ENCODE results near the gene WDR19.

Gene WDR19

GRCh38 chr4:39232100-39232499 is 49.8 kb downstream of the WDR19 start:
- Histone ChIP-seq H3K4me1 (ENCODE audit: control insufficient read depth, low read depth, low read length) (no peaks in the 10 kb centered on the region), H4K5ac (ENCODE audit: low read length) (no peak overlapping the region), H3K23ac (ENCODE audit: low read length) (no peak overlapping the region), H3K4me2 (ENCODE audit: low read length) (no peak overlapping the region), H3K79me1 (ENCODE audit: low read length) (no peaks in the 10 kb centered on the region), H2BK15ac (replicated peaks; ENCODE audit: low read depth) (no peak overlapping the region), H3K56ac (ENCODE audit: low read length) (no peak overlapping the region), H3K4me3 (ENCODE audit: low read length) (no peak overlapping the region), H3K18ac (ENCODE audit: low read length) (no peak overlapping the region), H3K27me3 (ENCODE audit: insufficient read depth, low read length, poor library complexity) (no peaks in the 10 kb centered on the region), H4K8ac (ENCODE audit: low read depth, low read length) (no peak overlapping the region), H3K4ac (ENCODE audit: low read depth, low read length) (no peak overlapping the region), H3K9ac (ENCODE audit: low read length) (no peak overlapping the region), H2BK120ac (ENCODE audit: low read depth, low read length) (no peak overlapping the region), H3K79me2 (ENCODE audit: control insufficient read depth, insufficient read depth, low read length) (no peaks in the 10 kb centered on the region), H3K27ac (ENCODE audit: low read depth, low read length) (no peak overlapping the region), H3K36me3 (ENCODE audit: control insufficient read depth, insufficient read depth, low read length) (no peaks in the 10 kb centered on the region), H2BK5ac (ENCODE audit: low read length) (no peak overlapping the region), H2AK5ac (ENCODE audit: low read length) (no peak overlapping the region)
- no CpG with 5 or more reads among the region's 7 CpGs for WGBS (ENCODE audit: extremely low coverage, insufficient coverage, low lambda C conversion rate)
- no peak for DNase-seq

- Histone ChIP-seq H3K36me3 (ENCODE audit: control insufficient read depth, insufficient read depth, low read length) (no peaks in the 10 kb centered on the region), H2BK120ac (ENCODE audit: low read depth, low read length) (no peak overlapping the region), H3K79me1 (ENCODE audit: low read length) (no peaks in the 10 kb centered on the region), H3K56ac (ENCODE audit: low read length) (no peak overlapping the region), H3K4me1 (ENCODE audit: control insufficient read depth, low read depth, low read length) (no peaks in the 10 kb centered on the region), H3K18ac (ENCODE audit: low read length) (no peak overlapping the region), H3K79me2 (ENCODE audit: control insufficient read depth, insufficient read depth, low read length) (no peaks in the 10 kb centered on the region), H4K8ac (ENCODE audit: low read depth, low read length) (no peak overlapping the region), H3K4me2 (ENCODE audit: low read length) (no peak overlapping the region), H2BK5ac (ENCODE audit: low read length) (no peak overlapping the region), H2BK15ac (replicated peaks; ENCODE audit: low read depth) (no peak overlapping the region), H3K23ac (ENCODE audit: low read length) (no peak overlapping the region), H3K4me3 (ENCODE audit: low read length) (no peak overlapping the region), H2AK5ac (ENCODE audit: low read length) (no peak overlapping the region), H3K27ac (ENCODE audit: low read depth, low read length) (no peak overlapping the region), H3K4ac (ENCODE audit: low read depth, low read length) (no peak overlapping the region), H4K5ac (ENCODE audit: low read length) (no peak overlapping the region), H3K27me3 (ENCODE audit: insufficient read depth, low read length, poor library complexity) (no peaks in the 10 kb centered on the region), H3K9ac (ENCODE audit: low read length) (no peak overlapping the region)
- DNase-seq, result no peak
- no CpG with 5 or more reads among the region's 2 CpGs for WGBS (ENCODE audit: extremely low coverage, insufficient coverage, low lambda C conversion rate)
Measured at GRCh38 chr4:39233114-39233513, 50.8 kb downstream of the WDR19 start.

- Histone ChIP-seq H2BK120ac (ENCODE audit: low read depth, low read length) (no peak overlapping the region), H3K79me1 (ENCODE audit: low read length) (no peaks in the 10 kb centered on the region), H3K4me3 (ENCODE audit: low read length) (no peak overlapping the region), H4K8ac (ENCODE audit: low read depth, low read length) (no peak overlapping the region), H3K4ac (ENCODE audit: low read depth, low read length) (no peak overlapping the region), H3K36me3 (ENCODE audit: control insufficient read depth, insufficient read depth, low read length) (no peaks in the 10 kb centered on the region), H3K27me3 (ENCODE audit: insufficient read depth, low read length, poor library complexity) (no peaks in the 10 kb centered on the region), H4K5ac (ENCODE audit: low read length) (no peak overlapping the region), H3K18ac (ENCODE audit: low read length) (no peak overlapping the region), H3K27ac (ENCODE audit: low read depth, low read length) (no peak overlapping the region), H2BK5ac (ENCODE audit: low read length) (no peak overlapping the region), H3K23ac (ENCODE audit: low read length) (no peak overlapping the region), H3K4me1 (ENCODE audit: control insufficient read depth, low read depth, low read length) (no peaks in the 10 kb centered on the region), H3K79me2 (ENCODE audit: control insufficient read depth, insufficient read depth, low read length) (no peaks in the 10 kb centered on the region), H2AK5ac (ENCODE audit: low read length) (no peak overlapping the region), H2BK15ac (replicated peaks; ENCODE audit: low read depth) (no peak overlapping the region), H3K4me2 (ENCODE audit: low read length) (no peak overlapping the region), H3K9ac (ENCODE audit: low read length) (no peak overlapping the region), H3K56ac (ENCODE audit: low read length) (no peak overlapping the region)
- no CpG with 5 or more reads among the region's 1 CpG for WGBS (ENCODE audit: extremely low coverage, insufficient coverage, low lambda C conversion rate)
- DNase-seq, result no peak
Measured at GRCh38 chr4:39233783-39234182, 51.5 kb downstream of the WDR19 start.

GRCh38 chr4:39235021-39235420 is 52.7 kb downstream of the WDR19 start:
- no peaks in the 10 kb centered on the region for H3K27me3 ChIP-seq (ENCODE audit: insufficient read depth, low read length, poor library complexity)
- no peak overlapping the region for H3K23ac ChIP-seq (ENCODE audit: low read length)
- no peak for DNase-seq
- no peak overlapping the region for H4K8ac ChIP-seq (ENCODE audit: low read depth, low read length)
- no peak overlapping the region for H4K5ac ChIP-seq (ENCODE audit: low read length)
- no peak overlapping the region for H3K4ac ChIP-seq (ENCODE audit: low read depth, low read length)
- WGBS (ENCODE audit: extremely low coverage, insufficient coverage, low lambda C conversion rate), result no CpG with 5 or more reads among the region's 2 CpGs
- H2BK15ac ChIP-seq (replicated peaks; ENCODE audit: low read depth), result no peak overlapping the region
- H3K4me3 ChIP-seq (ENCODE audit: low read length), result no peak overlapping the region
- H3K79me1 ChIP-seq (ENCODE audit: low read length), result no peaks in the 10 kb centered on the region
- H3K18ac ChIP-seq (ENCODE audit: low read length), result no peak overlapping the region
- H2BK5ac ChIP-seq (ENCODE audit: low read length), result no peak overlapping the region
- H3K4me2 ChIP-seq (ENCODE audit: low read length), result no peak overlapping the region
- no peaks in the 10 kb centered on the region for H3K79me2 ChIP-seq (ENCODE audit: control insufficient read depth, insufficient read depth, low read length)
- no peaks in the 10 kb centered on the region for H3K36me3 ChIP-seq (ENCODE audit: control insufficient read depth, insufficient read depth, low read length)
- no peak overlapping the region for H3K56ac ChIP-seq (ENCODE audit: low read length)
- H2BK120ac ChIP-seq (ENCODE audit: low read depth, low read length), result no peak overlapping the region
- no peak overlapping the region for H2AK5ac ChIP-seq (ENCODE audit: low read length)
- no peaks in the 10 kb centered on the region for H3K4me1 ChIP-seq (ENCODE audit: control insufficient read depth, low read depth, low read length)
- H3K9ac ChIP-seq (ENCODE audit: low read length), result no peak overlapping the region
- H3K27ac ChIP-seq (ENCODE audit: low read depth, low read length), result no peak overlapping the region

- no peak overlapping the region for H3K18ac ChIP-seq (ENCODE audit: low read length)
- no peak overlapping the region for H2BK5ac ChIP-seq (ENCODE audit: low read length)
- H2BK120ac ChIP-seq (ENCODE audit: low read depth, low read length), result no peak overlapping the region
- no peaks in the 10 kb centered on the region for H3K36me3 ChIP-seq (ENCODE audit: control insufficient read depth, insufficient read depth, low read length)
- no peaks in the 10 kb centered on the region for H3K4me1 ChIP-seq (ENCODE audit: control insufficient read depth, low read depth, low read length)
- H3K27me3 ChIP-seq (ENCODE audit: insufficient read depth, low read length, poor library complexity), result no peaks in the 10 kb centered on the region
- H3K9ac ChIP-seq (ENCODE audit: low read length), result no peak overlapping the region
- no peaks in the 10 kb centered on the region for H3K79me1 ChIP-seq (ENCODE audit: low read length)
- H4K5ac ChIP-seq (ENCODE audit: low read length), result no peak overlapping the region
- no peak overlapping the region for H3K27ac ChIP-seq (ENCODE audit: low read depth, low read length)
- no peak overlapping the region for H4K8ac ChIP-seq (ENCODE audit: low read depth, low read length)
- H2AK5ac ChIP-seq (ENCODE audit: low read length), result no peak overlapping the region
- no peak overlapping the region for H3K4me3 ChIP-seq (ENCODE audit: low read length)
- no peaks in the 10 kb centered on the region for H3K79me2 ChIP-seq (ENCODE audit: control insufficient read depth, insufficient read depth, low read length)
- no peak for DNase-seq
- WGBS (ENCODE audit: extremely low coverage, insufficient coverage, low lambda C conversion rate), result 100% methylated on average over 1 of the region's 2 CpGs
- no peak overlapping the region for H3K4ac ChIP-seq (ENCODE audit: low read depth, low read length)
- no peak overlapping the region for H3K56ac ChIP-seq (ENCODE audit: low read length)
- no peak overlapping the region for H3K4me2 ChIP-seq (ENCODE audit: low read length)
- no peak overlapping the region for H2BK15ac ChIP-seq (replicated peaks; ENCODE audit: low read depth)
- H3K23ac ChIP-seq (ENCODE audit: low read length), result no peak overlapping the region
Measured at GRCh38 chr4:39235696-39236095, 53.4 kb downstream of the WDR19 start.

- no peak overlapping the region for H2BK5ac ChIP-seq (ENCODE audit: low read length)
- peak; percentile 14 for DNase-seq
- no peaks in the 10 kb centered on the region for H3K27me3 ChIP-seq (ENCODE audit: insufficient read depth, low read length, poor library complexity)
- H3K18ac ChIP-seq (ENCODE audit: low read length), result no peak overlapping the region
- no peak overlapping the region for H3K23ac ChIP-seq (ENCODE audit: low read length)
- H3K79me2 ChIP-seq (ENCODE audit: control insufficient read depth, insufficient read depth, low read length), result no peaks in the 10 kb centered on the region
- H3K79me1 ChIP-seq (ENCODE audit: low read length), result no peaks in the 10 kb centered on the region
- H3K4me3 ChIP-seq (ENCODE audit: low read length), result no peak overlapping the region
- H3K36me3 ChIP-seq (ENCODE audit: control insufficient read depth, insufficient read depth, low read length), result no peaks in the 10 kb centered on the region
- H3K56ac ChIP-seq (ENCODE audit: low read length), result no peak overlapping the region
- H3K4me2 ChIP-seq (ENCODE audit: low read length), result no peak overlapping the region
- no peak overlapping the region for H2BK15ac ChIP-seq (replicated peaks; ENCODE audit: low read depth)
- no peak overlapping the region for H4K5ac ChIP-seq (ENCODE audit: low read length)
- H3K4ac ChIP-seq (ENCODE audit: low read depth, low read length), result no peak overlapping the region
- H3K9ac ChIP-seq (ENCODE audit: low read length), result no peak overlapping the region
- H2BK120ac ChIP-seq (ENCODE audit: low read depth, low read length), result no peak overlapping the region
- H3K4me1 ChIP-seq (ENCODE audit: control insufficient read depth, low read depth, low read length), result no peaks in the 10 kb centered on the region
- no peak overlapping the region for H4K8ac ChIP-seq (ENCODE audit: low read depth, low read length)
- no peak overlapping the region for H3K27ac ChIP-seq (ENCODE audit: low read depth, low read length)
- WGBS (ENCODE audit: extremely low coverage, insufficient coverage, low lambda C conversion rate), result no CpG with 5 or more reads among the region's 3 CpGs
- no peak overlapping the region for H2AK5ac ChIP-seq (ENCODE audit: low read length)
Measured at GRCh38 chr4:39237179-39237578, 54.9 kb downstream of the WDR19 start.

All from mesendoderm (in vitro differentiated cells).